Measurements from ENCODE around the gene BDKRB1.

DNA sequence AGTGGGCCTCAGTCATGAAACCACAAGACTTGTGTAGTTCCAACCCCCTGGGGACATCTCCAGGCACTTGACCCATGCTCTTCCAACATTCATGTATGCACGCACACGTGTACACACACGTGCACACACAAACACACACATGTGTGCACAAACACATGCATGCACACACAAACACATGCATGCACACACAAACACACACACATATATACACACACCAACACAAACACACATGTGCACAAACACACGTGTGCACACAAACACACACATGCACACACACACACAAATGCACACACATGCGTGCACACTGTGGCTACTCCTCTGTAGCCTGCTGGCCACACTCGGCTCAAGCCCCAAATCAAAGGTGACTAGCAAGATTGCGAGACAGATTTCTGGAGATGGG lies 28.6 kb upstream of the BDKRB1 start:
- TF ChIP-seq POLR2A (IDR thresholded peaks at IDR 0.05; ENCODE audit: low read depth, low read length) = no peak
- TF ChIP-seq SPI1 (IDR thresholded peaks at IDR 0.05; ENCODE audit: low read depth, low read length) = no peak
- TF ChIP-seq TAF1 (IDR thresholded peaks at IDR 0.05; ENCODE audit: low read depth, low read length) = no peak

Data from GM12891 (cell line).